Stimulated activated CD8-positive, alpha-beta memory T cell treated with anti-CD3 and anti-CD28 coated beads, Interleukin-7, amount 100 ng/mL, for 48 hours (primary cell): ENCODE measurements around the gene ARPC1B.
"Not testable (repeated sequence)": the region's sequence is repeated elsewhere in the genome, so short reads cannot be mapped to it uniquely, and the experiment has no call there.

Source experiments
- DNase-seq, 2 donors: peaks; one replicate each; pipeline ENCODE4 v3.0.0-alpha.2; 2020; ENCODE audit warnings: low read depth in 1 of 2; ENCODE audit errors: extremely low read depth in 1 of 2

The ARPC1B gene

DNA sequence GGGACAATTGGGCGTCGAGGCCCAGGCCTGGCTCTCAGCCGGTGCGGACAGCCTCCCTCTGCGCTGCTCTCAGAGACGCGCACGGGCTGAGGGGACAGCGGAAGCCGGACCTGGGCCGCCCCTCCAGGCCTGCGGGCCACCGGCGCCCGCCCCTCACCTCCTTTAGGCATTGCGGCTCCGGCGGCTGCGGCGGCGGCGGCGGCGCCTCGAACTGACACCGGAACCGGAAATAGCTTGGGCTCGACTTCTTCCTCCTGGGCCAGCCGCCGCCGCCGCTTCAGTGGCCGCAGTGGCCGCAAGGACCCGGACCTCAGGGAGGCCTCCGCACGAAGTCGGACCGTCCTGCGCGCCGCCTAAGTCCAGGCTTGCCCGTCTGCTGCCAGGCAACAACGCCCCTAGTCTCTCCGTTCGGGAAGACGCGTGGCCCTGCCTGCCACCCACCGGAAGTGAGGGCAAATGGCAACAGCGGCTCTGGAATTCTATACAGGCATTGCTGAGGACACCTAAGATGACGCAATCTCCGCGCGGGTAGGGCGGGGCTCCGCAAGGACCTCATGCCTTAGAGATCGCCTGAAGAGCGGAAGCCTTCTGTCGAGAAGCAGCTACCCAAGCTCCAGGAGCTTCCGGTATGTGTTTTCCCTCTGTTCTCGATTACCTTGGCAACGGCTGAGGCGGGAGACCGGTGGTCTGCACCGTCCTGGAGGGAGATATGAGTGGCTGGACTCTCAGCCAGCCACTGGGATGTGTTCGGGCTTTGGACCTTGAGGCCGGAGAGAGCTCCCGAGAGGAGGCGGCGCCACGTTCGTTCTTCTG, 34.1 kb downstream of the ARPC1B start, which contains the start of the genes BUD31 and PDAP1:
TSS of gene BUD31 (plus strand) at position 591 of the 813 bp plus-strand sequence. CDS start 2,124 bp downstream, outside the sequence.
TSS of gene PDAP1 (minus strand) at position 219 of the 813 bp plus-strand sequence. CDS start at position 170, 49 bp downstream.
- DNase-seq: peak; percentile 79 to 80

- DNase-seq: no peak
Observed at GRCh38 chr7:99409192-99409572, 34.7 kb downstream of the ARPC1B start.

GRCh38 chr7:99409806-99410205, 35.3 kb downstream of the ARPC1B start:
- no peak for DNase-seq

DNA sequence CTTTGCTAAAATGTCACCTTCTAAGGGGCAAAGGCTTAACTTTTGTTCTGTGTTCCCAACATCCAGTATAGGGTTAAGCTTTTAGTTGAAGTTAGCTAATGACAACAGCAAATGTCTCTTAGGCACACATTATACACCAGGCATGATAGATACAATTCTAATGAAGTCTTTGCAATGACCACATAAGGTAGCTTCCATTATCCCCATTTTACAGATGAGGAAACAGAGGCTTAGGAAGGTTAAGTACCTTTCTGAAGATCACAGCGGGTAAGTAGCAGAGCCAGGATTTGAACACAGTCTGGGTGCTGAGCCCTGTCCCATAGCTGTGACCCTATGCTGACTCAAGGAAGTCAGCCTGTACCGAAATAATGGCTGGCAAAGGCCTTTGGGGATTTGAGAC, 36.1 kb downstream of the ARPC1B start:
- DNase-seq: no peak

GRCh38 chr7:99415513-99416127, 41.1 kb downstream of the ARPC1B start:
- DNase-seq: not testable (repeated sequence)

DNA sequence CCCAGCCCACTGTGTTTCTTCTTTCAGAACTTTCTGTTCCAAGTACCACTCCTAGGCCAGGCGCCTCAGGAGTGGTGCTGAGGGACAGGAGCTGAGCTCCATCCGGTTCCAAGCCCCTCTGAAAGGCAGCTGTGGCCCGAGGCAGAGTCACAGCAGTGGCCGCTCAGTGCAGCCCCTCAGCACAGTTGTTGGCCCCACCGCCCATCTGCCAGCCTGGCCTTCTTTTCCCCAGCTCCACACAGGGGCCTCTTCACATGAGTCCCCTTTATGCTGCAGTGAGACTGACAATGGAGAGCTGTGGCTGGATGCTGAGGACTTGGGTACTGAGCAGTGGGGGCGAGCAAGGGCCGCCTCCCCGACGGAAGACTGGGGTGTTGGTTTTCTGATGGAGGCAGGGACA, 43.7 kb downstream of the ARPC1B start:
- no peak for DNase-seq

DNA sequence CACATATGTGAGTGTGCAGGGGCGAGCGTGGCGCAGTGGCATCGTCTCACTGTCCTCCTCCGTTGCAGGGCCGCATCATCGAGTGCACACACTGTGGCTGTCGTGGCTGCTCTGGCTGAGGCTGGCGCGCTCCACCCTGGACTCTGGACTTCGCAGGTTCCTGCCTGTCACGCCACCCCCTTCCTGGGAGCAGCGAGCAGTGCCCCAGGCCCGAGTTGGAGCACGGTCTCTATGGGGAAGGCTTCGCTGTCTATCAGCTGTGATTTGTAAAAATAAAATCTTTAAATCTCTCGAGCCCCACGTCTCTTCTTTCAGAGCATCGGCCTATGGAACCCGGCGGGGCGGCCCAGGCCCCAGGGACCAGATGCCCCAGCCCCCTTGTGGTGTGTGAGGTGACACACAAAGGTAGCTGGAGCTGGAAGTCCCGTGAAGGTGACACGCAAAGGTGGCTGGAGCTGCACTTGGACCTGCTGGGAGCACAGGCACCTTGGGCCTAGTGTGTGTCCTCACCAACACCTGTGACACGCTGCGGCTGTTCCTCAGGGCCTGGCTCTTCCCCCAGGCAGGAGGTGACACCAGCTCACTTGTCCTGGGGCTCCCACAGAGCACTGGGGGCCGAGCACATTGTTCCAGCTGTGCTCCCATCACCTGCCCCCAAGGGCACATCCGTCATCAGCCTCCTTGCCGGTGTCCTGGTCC, 44.9 kb downstream of the ARPC1B start:
- no peak for DNase-seq

- no peak for DNase-seq
Observed at GRCh38 chr7:99420213-99420612, 45.7 kb downstream of the ARPC1B start.

DNA sequence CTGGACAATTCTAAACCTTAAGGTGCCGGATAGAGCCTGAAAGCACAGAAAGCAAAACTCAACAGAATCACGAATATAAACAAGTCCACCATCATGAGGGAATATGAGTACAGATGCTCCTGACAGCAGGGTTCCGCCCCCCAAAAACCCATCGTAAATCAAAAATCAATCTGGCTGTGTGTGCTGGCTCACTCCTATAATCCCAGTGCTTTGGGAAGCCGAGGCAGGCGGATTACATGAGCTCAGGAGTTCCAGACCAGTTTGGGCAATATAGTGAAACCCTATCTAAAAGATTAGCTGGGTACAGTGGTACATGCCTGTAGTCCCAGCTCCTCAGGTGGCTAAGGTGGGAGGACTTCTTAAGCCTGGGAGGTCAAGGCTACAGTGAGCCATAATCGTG, 46.5 kb downstream of the ARPC1B start:
- no peak for DNase-seq

DNA sequence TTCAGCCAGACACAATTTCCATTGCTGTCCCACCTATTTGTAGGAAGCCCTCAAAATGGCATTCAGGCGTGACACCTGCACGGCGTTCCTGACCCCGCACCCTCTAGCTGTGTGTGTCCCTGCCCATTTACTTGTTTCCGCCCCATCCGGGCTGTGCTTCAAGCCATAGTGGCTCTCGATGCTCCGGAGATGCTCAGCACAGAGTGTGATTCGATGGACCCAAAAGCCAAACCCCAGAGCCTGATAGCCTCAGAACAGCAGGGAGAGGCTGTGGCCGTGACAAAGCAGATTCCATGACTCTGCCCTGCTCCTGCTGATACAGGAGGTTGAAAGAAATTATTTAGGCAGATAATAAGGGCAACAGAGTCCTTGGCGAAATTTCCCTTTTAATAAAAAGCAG, 47.7 kb downstream of the ARPC1B start:
- DNase-seq: no peak

DNA sequence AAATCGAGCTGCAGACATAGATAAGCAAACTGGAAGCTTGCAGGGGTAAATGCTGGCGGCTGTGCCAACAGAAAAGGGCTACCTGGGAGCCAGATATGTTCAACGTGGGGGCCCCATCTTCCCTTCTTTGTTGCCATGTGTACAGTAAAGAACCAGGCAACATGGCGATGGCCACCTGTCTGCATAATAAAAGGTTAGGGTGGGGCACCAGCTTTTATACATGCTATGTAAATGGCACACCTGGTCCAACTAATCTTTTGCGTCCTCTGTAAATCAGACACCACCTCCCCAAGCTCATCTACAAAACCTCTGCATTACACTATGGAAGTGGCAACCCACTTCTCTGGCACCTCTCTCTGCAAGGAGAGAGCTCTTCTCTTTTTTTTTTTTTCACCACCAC, 48.1 kb downstream of the ARPC1B start:
- no peak for DNase-seq

- DNase-seq: no peak
Observed at GRCh38 chr7:99424932-99425730, 50.6 kb downstream of the ARPC1B start.

- DNase-seq: no peak
Observed at GRCh38 chr7:99428972-99429566, 54.5 kb downstream of the ARPC1B start.

GRCh38 chr7:99429756-99430155, 55.2 kb downstream of the ARPC1B start:
- DNase-seq: no peak

DNA sequence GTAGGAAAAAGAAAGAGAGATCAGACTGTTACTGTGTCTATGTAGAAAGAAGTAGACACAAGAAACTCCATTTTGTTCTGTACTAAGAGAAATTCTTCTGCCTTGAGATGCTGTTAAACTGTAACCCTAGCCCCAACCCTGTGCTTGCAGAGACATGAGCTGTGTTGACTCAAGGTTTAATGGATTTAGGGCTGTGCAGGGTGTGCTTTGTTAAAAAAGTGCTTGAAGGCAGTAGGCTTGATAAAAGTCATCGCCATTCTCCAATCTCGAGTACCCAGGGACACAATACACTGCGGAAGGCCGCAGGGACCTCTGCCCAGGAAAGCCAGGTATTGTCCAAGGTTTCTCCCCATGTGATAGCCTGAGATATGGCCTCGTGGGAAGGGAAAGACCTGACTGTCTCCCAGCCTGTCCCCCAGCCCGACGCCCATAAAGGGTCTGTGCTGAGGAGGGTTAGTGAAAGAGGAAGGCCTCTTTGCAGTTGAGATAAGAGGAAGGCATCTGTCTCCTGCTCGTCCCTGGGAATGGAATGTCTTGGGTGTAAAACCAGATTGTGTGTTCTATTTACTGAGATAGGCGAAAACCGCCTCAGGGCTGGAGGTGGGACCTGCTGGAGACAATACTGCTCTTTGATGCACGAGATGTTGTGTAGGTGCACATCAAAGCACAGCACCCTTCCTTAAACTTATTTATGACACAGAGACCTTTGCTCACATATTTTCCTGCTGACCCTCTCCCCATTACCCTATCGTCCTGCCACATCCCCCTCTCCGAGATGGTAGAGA, 57.4 kb downstream of the ARPC1B start:
- DNase-seq: not testable (repeated sequence)

GRCh38 chr7:99433158-99433557, 58.6 kb downstream of the ARPC1B start:
- DNase-seq: no peak

DNA sequence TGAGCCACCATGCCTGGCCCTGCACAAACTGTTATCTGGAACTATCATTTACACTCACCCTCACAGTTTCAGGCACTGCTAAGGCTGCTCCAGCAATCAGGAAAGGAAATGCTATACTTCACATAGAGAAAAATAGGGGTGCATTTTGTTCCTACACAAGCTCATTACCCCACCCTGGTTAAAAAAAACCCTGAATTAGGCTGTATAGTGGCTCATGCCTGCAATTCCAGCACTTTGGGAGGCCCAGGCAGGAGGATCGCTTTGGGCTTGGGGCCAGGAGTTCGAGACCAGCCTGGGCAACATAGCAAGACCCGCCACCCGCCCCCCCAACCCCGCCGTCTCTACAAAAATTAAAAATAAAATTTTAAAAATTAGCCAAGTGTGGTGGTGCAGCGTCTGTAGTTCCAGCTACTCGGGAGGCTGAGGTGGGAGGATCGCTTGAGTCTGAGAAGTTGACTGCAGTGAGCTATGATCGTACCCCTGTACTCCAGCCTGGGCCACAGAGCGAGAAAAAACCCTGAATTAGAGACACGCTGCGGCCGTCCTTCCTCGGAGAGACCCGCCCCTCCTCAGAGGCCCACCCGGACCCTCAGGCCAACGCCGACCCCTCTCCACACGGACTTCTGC, 63.5 kb downstream of the ARPC1B start:
- DNase-seq: no peak

- peak; percentile 89 to 94 for DNase-seq
Observed at GRCh38 chr7:99438573-99439480, 64.3 kb downstream of the ARPC1B start, which contains the start of the genes CPSF4 and PTCD1. Gene CPSF4 (plus strand): TSS chr7:99438943. CDS start chr7:99439083, 140 bp downstream. Gene PTCD1 (minus strand): TSS chr7:99438798. CDS start chr7:99435242, 3,556 bp downstream.
